IPS-18c (cell line): ENCODE data around the gene SVIL.
"Not testable (repeated sequence)": the region's sequence is repeated elsewhere in the genome, so short reads cannot be mapped to it uniquely, and the experiment has no call there.

Experiments used
- H3K4me3 ChIP-seq: 2 replicates; pipeline ENCODE4 v1.7.0; 2013; ENCODE audit warnings: low read depth, mild to moderate bottlenecking, low read length, moderate library complexity; ENCODE audit not compliant: insufficient read depth
- H3K9me3 ChIP-seq: one replicate; pipeline ENCODE4 v1.6.1; 2013; ENCODE audit warnings: mild to moderate bottlenecking, low read length, moderate library complexity; ENCODE audit not compliant: control insufficient read depth, insufficient read depth

Gene SVIL

DNA sequence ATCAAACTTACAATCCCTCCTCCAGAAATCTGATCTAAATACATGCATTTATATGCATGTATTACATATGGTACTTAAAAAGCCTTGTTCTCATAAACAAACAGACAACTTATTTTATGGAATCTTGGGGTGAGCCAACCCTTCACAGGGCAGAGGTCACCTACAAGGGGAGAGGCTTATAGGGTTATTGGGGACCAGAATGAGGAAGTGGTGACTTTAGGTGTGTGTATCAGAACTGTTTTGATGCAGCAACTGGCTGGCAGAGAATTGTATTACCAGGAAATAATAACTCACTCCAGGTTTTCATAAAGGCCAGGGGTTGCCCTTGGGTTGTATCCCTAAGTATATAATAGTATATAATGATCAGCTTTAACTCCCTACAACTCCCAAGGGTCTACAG is 91.1 kb downstream of the SVIL start:
- Histone ChIP-seq H3K9me3 (no peaks in the 10 kb centered on the region), H3K4me3 (no peak overlapping the region)

DNA sequence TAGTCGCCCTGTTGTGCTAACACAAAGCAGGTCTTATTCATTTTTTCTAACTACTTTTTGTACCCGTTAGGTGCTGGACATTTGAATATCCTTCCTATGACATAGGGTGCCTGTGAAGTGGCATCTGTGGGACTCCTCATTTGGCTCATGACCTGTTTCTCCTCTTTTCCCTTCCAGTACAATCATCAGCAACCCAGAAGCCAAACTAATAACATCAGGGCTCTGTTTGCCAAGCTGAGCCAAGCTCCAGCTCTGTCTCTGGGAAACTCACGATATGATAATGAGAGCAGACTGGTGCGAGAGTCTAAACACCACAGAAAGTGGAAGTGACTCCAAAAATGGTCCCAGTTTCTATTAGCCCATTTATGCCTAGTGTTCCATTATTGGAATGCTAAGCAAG is 92.0 kb downstream of the SVIL start:
- Histone ChIP-seq H3K4me3 (no peak overlapping the region), H3K9me3 (no peaks in the 10 kb centered on the region)

GRCh38 chr10:29541422-29542210 is 93.2 kb downstream of the SVIL start:
- Histone ChIP-seq H3K9me3 (no peaks in the 10 kb centered on the region), H3K4me3 (no peak overlapping the region)

GRCh38 chr10:29540016-29540415 is 94.8 kb downstream of the SVIL start:
- H3K9me3 ChIP-seq = no peaks in the 10 kb centered on the region
- H3K4me3 ChIP-seq = no peak overlapping the region

DNA sequence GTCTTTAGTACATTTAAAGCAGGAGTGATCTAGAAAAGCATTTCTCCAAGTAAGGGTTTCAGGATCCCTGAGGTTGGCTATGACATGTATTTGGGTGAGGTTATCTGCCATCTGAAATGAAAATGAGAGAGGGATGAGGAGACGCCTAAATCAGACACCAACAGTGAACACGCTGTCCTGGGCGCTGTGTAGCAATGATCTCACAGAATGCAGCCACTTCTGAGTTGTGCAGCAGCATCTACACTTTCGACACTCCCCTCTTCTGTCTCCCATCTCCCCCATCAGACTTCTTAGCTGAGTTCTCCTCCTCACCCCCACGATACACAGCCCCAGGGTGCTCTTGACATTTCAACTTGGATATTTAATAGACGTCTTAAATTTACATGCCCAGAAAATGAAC is 95.4 kb downstream of the SVIL start:
- H3K9me3 ChIP-seq = no peaks in the 10 kb centered on the region

GRCh38 chr10:29537799-29538198 is 97.0 kb downstream of the SVIL start:
- Histone ChIP-seq H3K9me3 (no peaks in the 10 kb centered on the region), H3K4me3 (no peak overlapping the region)

More for the DNA sequence above, 95.4 kb downstream of the SVIL start:
- no peak overlapping the region for H3K4me3 ChIP-seq

DNA sequence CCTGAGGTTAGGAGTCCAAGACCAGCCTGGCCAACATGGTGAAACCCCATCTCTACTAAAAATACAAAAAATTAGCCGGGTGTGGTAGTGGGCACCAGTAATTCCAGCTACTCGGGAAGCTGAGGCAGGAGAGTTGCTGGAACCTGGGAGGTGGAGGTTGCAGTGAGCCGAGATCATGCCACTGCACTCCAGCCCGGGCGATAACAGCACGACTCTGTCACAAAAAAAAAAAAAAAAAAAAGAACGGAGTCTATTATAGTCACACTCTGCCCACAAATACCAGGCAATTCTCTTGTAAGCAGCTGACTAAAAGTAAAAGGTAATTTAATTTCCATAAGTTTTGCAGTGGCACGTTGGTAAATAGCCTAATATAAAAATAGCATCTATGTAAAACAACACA is 98.1 kb downstream of the SVIL start:
- not testable (repeated sequence) for H3K4me3 ChIP-seq, H3K9me3 ChIP-seq

DNA sequence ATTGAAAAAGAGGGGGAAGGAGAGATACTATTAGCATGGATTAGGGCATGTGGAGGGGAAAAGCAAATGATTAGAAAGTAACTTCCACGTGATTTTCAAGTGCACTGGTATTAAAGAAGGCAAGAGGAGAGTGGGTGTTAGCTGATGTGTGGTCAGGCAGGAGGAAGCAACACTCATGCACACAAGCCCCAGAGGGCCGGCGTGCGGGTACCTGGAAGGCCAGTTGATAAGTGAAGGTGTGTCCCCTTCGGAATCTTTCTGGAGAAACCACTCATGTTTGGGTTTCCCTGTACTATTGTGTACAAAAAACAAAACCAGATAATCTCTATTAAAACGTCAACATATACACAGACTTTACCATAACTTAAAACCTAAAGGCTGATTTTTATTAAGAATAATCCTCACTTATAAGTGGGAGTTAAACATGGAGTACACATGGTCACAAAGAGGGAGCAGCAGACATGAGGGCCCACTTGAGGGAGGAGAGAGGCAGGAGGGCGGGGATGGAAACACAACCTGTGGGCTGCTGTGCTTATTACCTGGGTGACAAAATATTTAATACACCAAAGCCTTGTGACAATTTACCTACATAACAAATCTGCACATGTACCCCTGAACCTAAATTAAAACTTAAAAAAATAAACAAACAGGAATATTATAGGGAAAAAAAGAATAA is 98.9 kb downstream of the SVIL start:
- H3K4me3 ChIP-seq = no peak overlapping the region

DNA sequence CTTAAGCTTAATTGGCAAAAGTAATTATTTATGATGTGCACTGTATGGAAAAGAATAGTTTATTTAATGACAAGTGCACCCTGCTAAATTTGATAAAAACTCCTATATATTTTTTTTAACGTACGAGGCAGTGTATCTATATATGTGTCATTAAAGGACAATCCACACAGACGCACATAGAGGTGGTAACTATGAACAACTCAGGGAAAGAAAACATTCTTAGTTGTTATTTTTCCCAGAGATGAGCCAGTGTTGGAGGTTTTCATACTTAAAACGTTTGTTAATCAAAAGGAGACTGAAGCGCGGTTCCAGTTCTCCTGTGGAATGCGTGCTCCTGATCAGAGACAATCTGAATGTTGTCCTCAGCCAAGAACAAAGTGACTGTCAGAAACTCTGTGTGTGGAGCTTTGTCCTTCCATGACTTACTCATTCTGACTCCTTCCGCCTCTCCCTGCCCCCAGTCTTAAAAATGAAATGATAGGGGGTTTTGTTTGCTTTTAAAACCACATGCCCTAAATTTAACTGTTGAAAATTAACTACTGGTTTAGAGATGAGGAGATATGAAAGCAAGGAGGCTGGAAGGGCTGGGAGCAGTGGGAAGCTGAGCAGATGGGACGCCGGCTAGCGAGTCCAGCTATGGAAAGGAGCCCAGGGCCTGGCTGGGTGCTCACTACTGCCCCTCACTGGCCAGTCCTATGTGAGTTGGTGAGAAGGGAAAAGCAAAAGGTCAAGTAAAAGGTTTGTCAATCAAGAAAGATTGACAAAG is 99.6 kb downstream of the SVIL start:
- no peak overlapping the region for H3K4me3 ChIP-seq
- H3K9me3 ChIP-seq = no peaks in the 10 kb centered on the region

More for the DNA sequence above, 98.9 kb downstream of the SVIL start:
- H3K9me3 ChIP-seq = no peaks in the 10 kb centered on the region

DNA sequence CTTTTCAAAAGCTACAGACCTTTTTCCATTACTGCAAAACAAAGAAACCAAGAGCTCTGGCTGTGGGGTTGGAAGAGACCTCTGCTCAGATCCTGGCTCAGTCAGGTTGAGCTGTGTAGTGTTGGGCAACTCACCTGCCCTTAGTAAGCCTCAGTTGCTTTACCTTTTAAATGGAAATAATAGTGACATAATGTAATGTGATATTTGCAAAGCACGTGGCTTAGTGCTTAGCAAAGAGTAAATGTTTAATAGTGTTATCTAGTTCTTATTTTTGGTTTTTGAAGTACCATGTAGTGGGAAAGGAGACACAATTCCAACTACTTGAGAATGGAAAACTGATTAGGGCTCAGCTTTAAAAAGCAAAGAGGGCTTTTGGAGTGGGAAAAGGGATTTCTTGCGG is 100.2 kb downstream of the SVIL start:
- H3K4me3 ChIP-seq = no peak overlapping the region
- no peaks in the 10 kb centered on the region for H3K9me3 ChIP-seq

DNA sequence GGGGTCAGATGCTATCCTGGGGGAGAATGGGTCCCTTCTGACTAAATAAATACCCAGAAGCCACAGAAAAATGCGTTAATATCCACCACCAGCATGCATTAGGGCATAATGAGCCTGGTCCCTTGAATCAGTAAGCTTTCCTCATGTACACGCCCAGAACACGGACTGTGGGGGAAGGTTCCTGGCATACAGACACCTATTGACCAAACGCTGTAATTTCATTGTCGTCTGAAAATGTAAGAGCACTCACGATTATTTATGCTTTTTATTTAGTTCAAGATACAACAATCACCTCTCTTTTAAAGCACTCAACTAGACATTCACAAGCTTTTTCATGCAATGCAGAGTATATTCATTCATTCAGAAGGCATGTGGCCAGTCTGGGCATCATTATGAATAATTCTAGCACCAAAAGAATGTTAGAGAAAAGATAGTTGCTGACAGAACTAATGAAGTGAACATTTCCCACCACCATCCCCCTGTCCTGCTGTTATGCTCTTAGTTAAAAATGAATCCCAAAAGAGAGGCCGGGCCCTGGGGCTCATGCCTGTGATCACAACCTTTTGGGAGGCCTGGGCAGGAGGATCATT is 101.0 kb downstream of the SVIL start:
- Histone ChIP-seq H3K9me3 (no peaks in the 10 kb centered on the region), H3K4me3 (no peak overlapping the region)

DNA sequence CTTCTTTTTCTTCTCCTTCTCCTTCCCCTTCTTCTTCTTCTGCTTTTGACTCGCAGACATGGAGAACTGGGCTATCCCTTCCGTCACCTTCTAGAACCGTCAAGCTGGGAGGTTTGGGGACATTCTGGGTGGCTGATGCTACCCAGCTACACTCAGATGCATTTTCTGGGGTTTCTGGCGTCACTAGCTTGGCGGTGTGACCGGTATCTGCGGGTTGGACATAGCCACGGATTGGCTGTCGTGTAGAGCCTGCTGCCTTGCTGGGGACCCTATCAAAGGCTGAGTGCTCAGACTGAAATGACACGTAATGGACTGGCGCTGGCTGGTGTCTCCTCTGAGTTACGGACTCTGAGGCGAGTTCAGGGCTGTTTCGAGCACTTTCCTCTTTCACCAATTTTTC is 101.7 kb downstream of the SVIL start:
- Histone ChIP-seq H3K9me3 (no peaks in the 10 kb centered on the region), H3K4me3 (no peak overlapping the region)

GRCh38 chr10:29532256-29532878 is 102.4 kb downstream of the SVIL start:
- Histone ChIP-seq H3K4me3 (no peak overlapping the region), H3K9me3 (no peaks in the 10 kb centered on the region)

GRCh38 chr10:29530112-29530976 is 104.4 kb downstream of the SVIL start:
- Histone ChIP-seq H3K9me3 (no peaks in the 10 kb centered on the region), H3K4me3 (no peak overlapping the region)

- Histone ChIP-seq H3K4me3 (no peak overlapping the region), H3K9me3 (no peaks in the 10 kb centered on the region)
Observed at GRCh38 chr10:29529146-29529545, 105.6 kb downstream of the SVIL start.

DNA sequence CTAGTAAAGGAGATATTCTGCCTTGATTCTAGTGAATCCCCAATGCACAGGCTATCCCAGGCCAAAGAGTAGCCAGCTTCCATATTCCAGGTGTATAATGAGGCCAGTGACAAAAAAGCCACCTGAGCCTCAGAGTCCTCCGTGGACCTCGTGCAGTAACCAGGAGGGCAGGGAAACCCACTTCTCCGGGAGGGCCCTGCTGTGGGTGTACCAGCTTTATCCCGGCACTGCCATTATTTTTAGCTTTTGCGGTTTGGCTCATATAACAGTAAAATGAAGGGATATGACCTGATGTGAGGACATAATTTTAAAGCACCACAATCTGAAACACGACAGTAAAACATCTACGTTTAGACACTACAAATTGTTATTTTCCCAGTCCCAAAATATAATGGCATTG is 109.0 kb downstream of the SVIL start:
- no peaks in the 10 kb centered on the region for H3K9me3 ChIP-seq
- no peak overlapping the region for H3K4me3 ChIP-seq
